Measurements from ENCODE around the gene C6orf89. TPM values are rescaled to one million over a fixed set of nuclear protein-coding genes. Genes with fewer than 3 reads are reported as not detected.

The C6orf89 gene
- total RNA-seq, 1 donor from 2014 or later: 57.4 TPM

DNA sequence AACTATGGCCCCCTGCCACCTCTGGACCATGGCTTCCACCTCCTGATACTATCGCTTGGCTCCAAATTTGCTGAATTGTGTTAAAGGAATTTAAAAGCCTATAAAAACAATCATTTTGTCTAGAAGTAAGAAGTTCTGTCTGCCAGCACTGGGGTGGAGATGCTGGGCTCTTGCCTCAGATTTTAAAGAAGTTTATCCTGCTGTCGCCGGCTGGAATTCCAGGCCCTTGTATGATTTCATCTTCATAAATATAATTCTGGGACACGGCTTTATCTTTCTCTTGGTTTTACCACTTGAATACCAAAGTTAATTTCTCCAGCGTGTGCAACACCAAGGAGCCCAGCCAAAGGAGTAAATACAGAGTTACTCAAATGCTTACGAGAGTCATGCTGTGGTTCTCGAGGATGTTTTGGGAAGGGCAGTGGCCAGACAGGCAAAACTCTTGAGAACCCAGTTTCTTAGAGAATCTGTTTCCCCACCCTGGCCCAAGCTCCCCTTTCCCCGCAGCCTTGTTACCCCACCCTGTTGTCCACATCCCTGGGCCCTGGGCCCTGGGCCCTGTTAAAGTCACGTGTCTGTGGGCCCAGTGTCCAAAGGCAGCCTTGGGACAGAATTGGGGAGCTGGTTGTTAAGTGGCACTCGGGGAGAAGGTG is 31.9 kb downstream of the C6orf89 start:
- no peaks in the 10 kb centered on the region for H3K27me3 Mint-ChIP-seq (ENCODE audit: low read depth)
- H3K9me3 Mint-ChIP-seq (ENCODE audit: low read depth): no peaks in the 10 kb centered on the region
- H3K27ac Mint-ChIP-seq (ENCODE audit: unreplicated experiment): peak overlapping the region; percentile 91
- peak overlapping the region; percentile 10 for H3K4me3 Mint-ChIP-seq (ENCODE audit: unreplicated experiment)
- DNase-seq (ENCODE audit: low spot score): no peak
- H3K4me1 Mint-ChIP-seq (ENCODE audit: low read depth): peaks cover 68% of the 10 kb centered on the region
- H3K36me3 Mint-ChIP-seq (ENCODE audit: low read depth): peaks cover 18% of the 10 kb centered on the region
- TF ChIP-seq, protein P1, sequence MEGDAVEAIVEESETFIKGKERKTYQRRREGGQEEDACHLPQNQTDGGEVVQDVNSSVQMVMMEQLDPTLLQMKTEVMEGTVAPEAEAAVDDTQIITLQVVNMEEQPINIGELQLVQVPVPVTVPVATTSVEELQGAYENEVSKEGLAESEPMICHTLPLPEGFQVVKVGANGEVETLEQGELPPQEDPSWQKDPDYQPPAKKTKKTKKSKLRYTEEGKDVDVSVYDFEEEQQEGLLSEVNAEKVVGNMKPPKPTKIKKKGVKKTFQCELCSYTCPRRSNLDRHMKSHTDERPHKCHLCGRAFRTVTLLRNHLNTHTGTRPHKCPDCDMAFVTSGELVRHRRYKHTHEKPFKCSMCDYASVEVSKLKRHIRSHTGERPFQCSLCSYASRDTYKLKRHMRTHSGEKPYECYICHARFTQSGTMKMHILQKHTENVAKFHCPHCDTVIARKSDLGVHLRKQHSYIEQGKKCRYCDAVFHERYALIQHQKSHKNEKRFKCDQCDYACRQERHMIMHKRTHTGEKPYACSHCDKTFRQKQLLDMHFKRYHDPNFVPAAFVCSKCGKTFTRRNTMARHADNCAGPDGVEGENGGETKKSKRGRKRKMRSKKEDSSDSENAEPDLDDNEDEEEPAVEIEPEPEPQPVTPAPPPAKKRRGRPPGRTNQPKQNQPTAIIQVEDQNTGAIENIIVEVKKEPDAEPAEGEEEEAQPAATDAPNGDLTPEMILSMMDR (IDR thresholded peaks at IDR 0.05): no peak

DNA sequence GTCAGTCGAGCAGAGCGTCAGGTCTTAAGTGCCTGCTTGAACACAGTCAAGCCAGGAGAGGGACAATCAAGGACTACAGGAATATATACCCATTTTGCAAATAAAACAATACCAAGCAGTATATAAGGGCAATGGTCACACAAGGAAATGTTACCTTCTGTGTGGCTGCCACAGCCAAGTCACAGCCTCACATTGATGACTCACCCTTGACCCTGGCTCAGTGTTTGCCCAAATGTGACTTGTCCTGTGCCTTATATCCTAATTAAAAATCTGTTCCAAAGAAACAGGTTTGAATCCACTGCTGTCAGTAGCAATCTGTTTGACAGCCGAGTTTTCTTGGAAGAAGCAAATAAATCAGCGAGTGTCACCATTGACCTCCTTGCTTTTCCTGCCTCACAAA is 34.3 kb downstream of the C6orf89 start:
- peaks cover 17% of the 10 kb centered on the region for H3K36me3 Mint-ChIP-seq (ENCODE audit: low read depth)
- no peak overlapping the region for H3K4me3 Mint-ChIP-seq (ENCODE audit: unreplicated experiment)
- H3K27me3 Mint-ChIP-seq (ENCODE audit: low read depth): no peaks in the 10 kb centered on the region
- H3K27ac Mint-ChIP-seq (ENCODE audit: unreplicated experiment): no peak overlapping the region
- DNase-seq (ENCODE audit: low spot score): no peak
- peaks cover 61% of the 10 kb centered on the region for H3K4me1 Mint-ChIP-seq (ENCODE audit: low read depth)
- TF ChIP-seq, protein P1 (IDR thresholded peaks at IDR 0.05): no peak
- H3K9me3 Mint-ChIP-seq (ENCODE audit: low read depth): no peaks in the 10 kb centered on the region

DNA sequence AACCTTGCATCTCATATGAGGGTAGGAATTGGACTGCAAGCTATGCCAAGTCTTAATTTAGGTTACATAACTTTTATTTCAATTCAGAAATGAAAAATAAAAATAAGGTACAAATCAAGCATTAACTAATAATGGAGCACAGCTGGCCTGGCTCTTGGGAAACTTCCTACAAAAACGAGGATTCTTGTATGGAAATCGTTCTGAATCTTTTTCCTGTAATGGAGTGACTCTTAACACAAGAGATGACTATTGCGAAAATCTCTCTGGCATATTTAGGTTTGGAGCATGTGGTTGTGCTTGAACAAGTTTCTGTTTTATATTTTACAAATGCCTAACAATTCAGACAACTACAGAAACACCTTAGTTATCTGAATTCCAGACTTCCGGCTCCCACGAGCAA is 34.8 kb downstream of the C6orf89 start:
- Mint-ChIP-seq H3K4me3 (ENCODE audit: unreplicated experiment) (no peak overlapping the region), H3K9me3 (ENCODE audit: low read depth) (no peaks in the 10 kb centered on the region), H3K36me3 (ENCODE audit: low read depth) (peaks cover 14% of the 10 kb centered on the region), H3K27me3 (ENCODE audit: low read depth) (no peaks in the 10 kb centered on the region), H3K27ac (ENCODE audit: unreplicated experiment) (no peak overlapping the region), H3K4me1 (ENCODE audit: low read depth) (peaks cover 61% of the 10 kb centered on the region)
- no peak for DNase-seq (ENCODE audit: low spot score)
- TF ChIP-seq, protein P1 (IDR thresholded peaks at IDR 0.05): no peak

DNA sequence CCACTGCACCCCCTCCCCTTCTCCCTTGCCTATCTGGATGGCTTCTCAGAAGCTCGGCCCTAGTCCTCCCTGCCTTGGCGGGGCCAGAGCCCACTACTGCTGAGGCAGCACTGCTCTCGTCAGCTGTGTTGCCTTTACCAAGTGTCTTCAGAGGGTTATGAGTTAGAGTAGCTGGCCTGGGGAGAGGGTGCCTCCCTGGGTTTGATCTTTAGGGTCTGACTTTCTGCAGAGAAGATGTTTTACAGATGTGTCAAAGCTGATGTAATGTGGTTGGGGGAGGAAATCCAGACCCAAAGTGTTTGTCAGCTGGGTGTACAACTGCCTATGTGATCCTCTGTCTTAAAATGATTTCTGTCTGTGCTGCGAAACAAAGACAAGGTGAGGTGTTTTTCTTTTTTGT is 38.4 kb downstream of the C6orf89 start:
- no peak overlapping the region for H3K4me3 Mint-ChIP-seq (ENCODE audit: unreplicated experiment)
- no peak for DNase-seq (ENCODE audit: low spot score)
- H3K27ac Mint-ChIP-seq (ENCODE audit: unreplicated experiment): peak overlapping the region; percentile 25
- peaks cover 61% of the 10 kb centered on the region for H3K4me1 Mint-ChIP-seq (ENCODE audit: low read depth)
- H3K9me3 Mint-ChIP-seq (ENCODE audit: low read depth): no peaks in the 10 kb centered on the region
- peaks cover 9% of the 10 kb centered on the region for H3K36me3 Mint-ChIP-seq (ENCODE audit: low read depth)
- TF ChIP-seq, protein P1 (IDR thresholded peaks at IDR 0.05): no peak
- H3K27me3 Mint-ChIP-seq (ENCODE audit: low read depth): no peaks in the 10 kb centered on the region

DNA sequence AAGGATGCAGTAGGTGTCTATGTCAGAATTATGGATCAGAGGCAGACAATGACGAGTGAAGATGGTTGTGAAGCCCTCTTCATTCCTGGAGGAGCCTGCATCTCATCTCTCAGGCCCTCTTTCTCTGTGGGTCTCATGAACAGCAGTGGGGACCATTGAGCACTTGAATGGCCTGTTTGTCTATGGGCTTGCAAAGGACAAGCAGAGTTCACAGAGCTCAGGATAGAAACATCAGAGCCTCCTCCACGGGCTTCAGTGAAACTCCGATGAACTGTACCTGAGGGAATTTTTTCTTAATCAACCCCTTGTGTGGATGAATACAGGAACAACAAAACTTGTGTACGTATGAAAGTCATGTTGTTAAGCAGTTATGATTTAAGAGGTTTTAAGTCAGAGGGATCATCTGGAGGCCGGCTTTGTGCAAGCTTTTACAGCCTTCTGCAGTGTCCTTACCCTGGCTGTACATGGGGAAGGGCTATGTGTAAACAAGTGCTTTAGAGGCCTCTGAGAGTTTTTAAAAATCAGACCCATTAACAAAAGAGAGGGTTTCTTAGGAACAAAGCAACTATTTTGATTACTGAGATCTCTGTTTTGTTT is 39.1 kb downstream of the C6orf89 start:
- Mint-ChIP-seq H3K4me1 (ENCODE audit: low read depth) (peaks cover 61% of the 10 kb centered on the region), H3K4me3 (ENCODE audit: unreplicated experiment) (no peak overlapping the region), H3K36me3 (ENCODE audit: low read depth) (peaks cover 9% of the 10 kb centered on the region), H3K9me3 (ENCODE audit: low read depth) (no peaks in the 10 kb centered on the region), H3K27me3 (ENCODE audit: low read depth) (no peaks in the 10 kb centered on the region), H3K27ac (ENCODE audit: unreplicated experiment) (no peak overlapping the region)
- TF ChIP-seq, protein P1 (IDR thresholded peaks at IDR 0.05): no peak
- DNase-seq (ENCODE audit: low spot score): no peak
